ENCODE data around the gene XRCC5. TPM values are rescaled to one million over a fixed set of nuclear protein-coding genes. Genes with fewer than 3 reads are reported as not detected.
"Not testable (repeated sequence)": the region's sequence is repeated elsewhere in the genome, so short reads cannot be mapped to it uniquely, and the experiment has no call there.

Gene XRCC5
- polyA plus RNA-seq, 2 donors: 57.9 to 100 TPM

DNA sequence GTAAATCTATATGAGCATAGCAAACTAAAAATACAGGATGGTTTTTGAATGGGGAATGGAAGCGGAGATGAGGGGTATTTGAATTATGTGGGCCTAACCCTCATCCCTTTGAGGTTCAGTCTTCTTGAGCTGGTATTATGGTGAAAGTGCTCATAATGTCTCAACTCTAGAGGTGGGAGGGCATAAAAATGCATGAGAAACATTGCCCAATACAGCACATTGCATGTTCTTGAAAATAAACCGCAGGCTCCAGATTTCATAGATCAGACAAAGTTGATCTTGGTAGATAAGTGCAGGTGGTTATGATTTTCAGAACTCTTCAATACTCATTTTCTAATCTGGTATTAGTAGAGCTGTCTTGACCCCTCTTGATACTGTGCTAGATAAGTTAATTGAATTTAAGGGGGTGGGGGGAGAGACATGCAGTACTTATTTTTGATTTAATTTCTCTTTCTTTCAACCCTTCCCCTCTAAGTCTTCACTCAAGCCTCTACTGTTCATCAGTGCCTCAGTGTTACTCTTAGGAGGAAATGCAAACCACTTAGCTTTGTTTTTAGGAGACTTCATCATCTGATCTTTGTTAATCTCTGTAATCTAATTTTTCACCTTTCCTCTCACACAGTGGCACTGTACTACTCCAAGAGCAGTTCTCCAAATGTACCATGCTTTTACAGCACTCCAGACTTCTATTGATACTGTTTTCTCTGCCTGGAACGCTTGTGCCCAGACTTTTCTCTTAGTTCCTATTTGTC lies 22.2 kb downstream of the XRCC5 start:
- Histone ChIP-seq H3K27ac (ENCODE audit: low read depth in 2 of 2, low read length in 1 of 2) (no peak overlapping the region), H3K36me3 (ENCODE audit: control insufficient read depth in 2 of 2, insufficient read depth in 2 of 2, low read length in 1 of 2) (peaks cover 4 to 15% of the 10 kb centered on the region in 2 donors), H3K4me3 (ENCODE audit: low read depth in 1 of 2, low read length in 2 of 2) (no peak overlapping the region), H3K4me1 (ENCODE audit: control insufficient read depth in 2 of 2, insufficient read depth in 2 of 2, low read length in 1 of 2) (no peaks in the 10 kb centered on the region), H3K9me3 (ENCODE audit: control insufficient read depth in 2 of 2, insufficient read depth in 1 of 2, low read depth in 1 of 2, low read length in 1 of 2) (no peaks in the 10 kb centered on the region), H3K27me3 (ENCODE audit: control insufficient read depth in 1 of 2, insufficient read depth in 2 of 2, low read length in 2 of 2) (no peaks in the 10 kb centered on the region)
- 94 to 96% methylated on average over 3 of the region's 3 CpGs for WGBS, 2 donors

GRCh38 chr2:216132585-216132984 lies 23.4 kb downstream of the XRCC5 start:
- Histone ChIP-seq H3K9me3 (ENCODE audit: control insufficient read depth in 2 of 2, insufficient read depth in 1 of 2, low read depth in 1 of 2, low read length in 1 of 2) (no peaks in the 10 kb centered on the region), H3K4me3 (ENCODE audit: low read depth in 1 of 2, low read length in 2 of 2) (no peak overlapping the region), H3K27ac (ENCODE audit: low read depth in 2 of 2, low read length in 1 of 2) (no peak overlapping the region), H3K27me3 (ENCODE audit: control insufficient read depth in 1 of 2, insufficient read depth in 2 of 2, low read length in 2 of 2) (no peaks in the 10 kb centered on the region), H3K36me3 (ENCODE audit: control insufficient read depth in 2 of 2, insufficient read depth in 2 of 2, low read length in 1 of 2) (peaks cover 4 to 16% of the 10 kb centered on the region in 2 donors), H3K4me1 (ENCODE audit: control insufficient read depth in 2 of 2, insufficient read depth in 2 of 2, low read length in 1 of 2) (no peaks in the 10 kb centered on the region)

GRCh38 chr2:216133397-216133796 lies 24.2 kb downstream of the XRCC5 start:
- WGBS, 2 donors: 94 to 95% methylated on average over 2 of the region's 2 CpGs
- Histone ChIP-seq H3K27me3 (ENCODE audit: control insufficient read depth in 1 of 2, insufficient read depth in 2 of 2, low read length in 2 of 2) (no peaks in the 10 kb centered on the region), H3K9me3 (ENCODE audit: control insufficient read depth in 2 of 2, insufficient read depth in 1 of 2, low read depth in 1 of 2, low read length in 1 of 2) (no peaks in the 10 kb centered on the region), H3K27ac (ENCODE audit: low read depth in 2 of 2, low read length in 1 of 2) (no peak overlapping the region), H3K4me3 (ENCODE audit: low read depth in 1 of 2, low read length in 2 of 2) (no peak overlapping the region), H3K36me3 (ENCODE audit: control insufficient read depth in 2 of 2, insufficient read depth in 2 of 2, low read length in 1 of 2) (peaks cover 8 to 20% of the 10 kb centered on the region in 2 donors), H3K4me1 (ENCODE audit: control insufficient read depth in 2 of 2, insufficient read depth in 2 of 2, low read length in 1 of 2) (no peaks in the 10 kb centered on the region)

DNA sequence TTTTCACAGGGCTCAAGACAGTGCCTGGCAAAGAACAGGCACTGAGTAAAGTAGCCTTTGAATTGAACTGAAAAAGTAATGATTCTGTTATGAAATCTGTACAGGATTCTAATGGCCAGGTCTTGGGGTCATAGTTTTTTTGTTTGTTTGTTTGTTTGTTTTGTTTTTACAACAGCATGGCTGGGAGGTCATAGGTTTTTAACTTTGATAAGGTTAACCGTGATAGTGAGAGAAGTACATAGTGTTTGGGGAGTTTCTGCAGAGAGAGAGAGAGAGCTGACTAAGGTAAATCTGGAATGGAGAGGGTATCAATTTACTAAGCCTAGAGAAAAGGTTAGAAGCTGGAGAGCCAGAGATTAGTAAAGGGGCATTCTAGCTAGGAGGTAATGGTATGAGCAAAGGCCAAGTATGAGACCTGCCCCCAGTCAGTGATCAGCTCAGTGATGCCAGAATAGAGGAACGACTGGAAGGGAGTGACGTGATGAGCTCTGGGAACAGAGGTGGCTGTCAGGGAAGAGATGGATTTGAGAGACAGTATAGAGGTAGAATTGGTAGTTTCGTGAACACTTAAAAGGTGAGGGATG lies 25.9 kb downstream of the XRCC5 start:
- no peaks in the 10 kb centered on the region for H3K9me3 ChIP-seq (ENCODE audit: control insufficient read depth in 2 of 2, insufficient read depth in 1 of 2, low read depth in 1 of 2, low read length in 1 of 2)
- peaks cover 8 to 23% of the 10 kb centered on the region in 2 donors for H3K36me3 ChIP-seq (ENCODE audit: control insufficient read depth in 2 of 2, insufficient read depth in 2 of 2, low read length in 1 of 2)
- H3K4me3 ChIP-seq (ENCODE audit: low read depth in 1 of 2, low read length in 2 of 2): no peak overlapping the region
- H3K27ac ChIP-seq (ENCODE audit: low read depth in 2 of 2, low read length in 1 of 2): no peak overlapping the region
- no peaks in the 10 kb centered on the region for H3K4me1 ChIP-seq (ENCODE audit: control insufficient read depth in 2 of 2, insufficient read depth in 2 of 2, low read length in 1 of 2)
- H3K27me3 ChIP-seq (ENCODE audit: control insufficient read depth in 1 of 2, insufficient read depth in 2 of 2, low read length in 2 of 2): no peaks in the 10 kb centered on the region
- WGBS, 2 donors: 91 to 92% methylated on average over 4 of the region's 4 CpGs

DNA sequence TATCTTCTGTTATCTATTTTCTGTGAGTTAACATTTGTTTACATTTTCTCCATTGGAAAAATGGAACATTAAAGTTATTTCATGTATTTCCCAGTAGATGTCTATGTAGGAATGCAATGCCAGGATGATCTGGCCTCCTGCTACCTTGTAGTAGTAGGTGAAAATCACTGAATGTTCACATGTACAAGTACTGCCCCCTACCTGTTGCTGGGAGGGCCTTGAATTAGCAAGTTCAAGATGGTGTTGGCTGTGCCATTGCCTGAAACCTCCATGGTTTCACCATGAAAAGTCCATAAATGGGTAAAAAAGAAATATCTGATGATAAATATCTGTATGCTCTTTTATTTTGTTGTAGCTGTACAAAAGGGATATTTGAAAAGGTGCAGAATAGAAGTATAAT lies 30.7 kb downstream of the XRCC5 start:
- Histone ChIP-seq H3K4me1 (ENCODE audit: control insufficient read depth in 2 of 2, insufficient read depth in 2 of 2, low read length in 1 of 2) (no peaks in the 10 kb centered on the region), H3K27ac (ENCODE audit: low read depth in 2 of 2, low read length in 1 of 2) (no peak overlapping the region), H3K27me3 (ENCODE audit: control insufficient read depth in 1 of 2, insufficient read depth in 2 of 2, low read length in 2 of 2) (no peaks in the 10 kb centered on the region), H3K4me3 (ENCODE audit: low read depth in 1 of 2, low read length in 2 of 2) (no peak overlapping the region), H3K36me3 (ENCODE audit: control insufficient read depth in 2 of 2, insufficient read depth in 2 of 2, low read length in 1 of 2) (peaks cover 11 to 20% of the 10 kb centered on the region in 2 donors), H3K9me3 (ENCODE audit: control insufficient read depth in 2 of 2, insufficient read depth in 1 of 2, low read depth in 1 of 2, low read length in 1 of 2) (no peaks in the 10 kb centered on the region)

- not testable (repeated sequence) for H3K4me3 ChIP-seq (ENCODE audit: low read depth in 1 of 2, low read length in 2 of 2); H3K4me1 ChIP-seq (ENCODE audit: control insufficient read depth in 2 of 2, insufficient read depth in 2 of 2, low read length in 1 of 2); H3K9me3 ChIP-seq (ENCODE audit: control insufficient read depth in 2 of 2, insufficient read depth in 1 of 2, low read depth in 1 of 2, low read length in 1 of 2); H3K27ac ChIP-seq (ENCODE audit: low read depth in 2 of 2, low read length in 1 of 2); H3K27me3 ChIP-seq (ENCODE audit: control insufficient read depth in 1 of 2, insufficient read depth in 2 of 2, low read length in 2 of 2)
- WGBS, 2 donors: 96% methylated on average over 4 of the region's 4 CpGs
- peaks cover 11 to 19% of the 10 kb centered on the region in 2 donors for H3K36me3 ChIP-seq (ENCODE audit: control insufficient read depth in 2 of 2, insufficient read depth in 2 of 2, low read length in 1 of 2)
Observed at GRCh38 chr2:216141516-216141915, 32.4 kb downstream of the XRCC5 start.

- 86 to 90% methylated on average over 1 of the region's 1 CpG for WGBS, 2 donors
- H3K36me3 ChIP-seq (ENCODE audit: control insufficient read depth in 2 of 2, insufficient read depth in 2 of 2, low read length in 1 of 2): peaks cover 11 to 25% of the 10 kb centered on the region in 2 donors
Observed at GRCh38 chr2:216142540-216142939, 33.4 kb downstream of the XRCC5 start.

DNA sequence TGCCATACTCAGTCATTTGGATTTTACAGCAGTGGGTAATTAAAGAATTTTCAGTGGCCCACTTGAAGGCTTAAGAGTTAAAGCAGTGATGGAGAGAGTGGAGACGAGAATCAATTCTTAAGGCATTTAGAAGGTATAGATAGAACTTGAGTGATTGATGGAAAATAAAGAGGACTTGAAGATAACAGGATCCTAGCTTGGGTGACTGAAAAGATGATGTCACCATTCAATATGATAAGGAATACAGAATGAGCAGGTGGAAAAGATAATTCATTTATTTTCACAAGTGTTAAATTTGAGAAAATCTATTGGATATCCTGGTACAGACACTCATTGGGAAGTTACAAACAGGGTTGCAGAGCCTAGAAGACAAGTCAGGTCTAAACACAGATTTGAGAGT lies 35.2 kb downstream of the XRCC5 start:
- Histone ChIP-seq H3K27ac (ENCODE audit: low read depth in 2 of 2, low read length in 1 of 2) (no peak overlapping the region), H3K36me3 (ENCODE audit: control insufficient read depth in 2 of 2, insufficient read depth in 2 of 2, low read length in 1 of 2) (peaks cover 6 to 19% of the 10 kb centered on the region in 2 donors), H3K27me3 (ENCODE audit: control insufficient read depth in 1 of 2, insufficient read depth in 2 of 2, low read length in 2 of 2) (no peaks in the 10 kb centered on the region), H3K4me1 (ENCODE audit: control insufficient read depth in 2 of 2, insufficient read depth in 2 of 2, low read length in 1 of 2) (no peaks in the 10 kb centered on the region), H3K4me3 (ENCODE audit: low read depth in 1 of 2, low read length in 2 of 2) (no peak overlapping the region), H3K9me3 (ENCODE audit: control insufficient read depth in 2 of 2, insufficient read depth in 1 of 2, low read depth in 1 of 2, low read length in 1 of 2) (no peaks in the 10 kb centered on the region)
- WGBS, 2 donors: 80 to 88% methylated on average over 1 of the region's 1 CpG

More at GRCh38 chr2:216142540-216142939, 33.4 kb downstream of the XRCC5 start:
- Histone ChIP-seq H3K9me3 (ENCODE audit: control insufficient read depth in 2 of 2, insufficient read depth in 1 of 2, low read depth in 1 of 2, low read length in 1 of 2) (no peaks in the 10 kb centered on the region), H3K4me1 (ENCODE audit: control insufficient read depth in 2 of 2, insufficient read depth in 2 of 2, low read length in 1 of 2) (no peaks in the 10 kb centered on the region), H3K27ac (ENCODE audit: low read depth in 2 of 2, low read length in 1 of 2) (no peak overlapping the region), H3K27me3 (ENCODE audit: control insufficient read depth in 1 of 2, insufficient read depth in 2 of 2, low read length in 2 of 2) (no peaks in the 10 kb centered on the region), H3K4me3 (ENCODE audit: low read depth in 1 of 2, low read length in 2 of 2) (no peak overlapping the region)

GRCh38 chr2:216144857-216145256 lies 35.7 kb downstream of the XRCC5 start:
- no peaks in the 10 kb centered on the region for H3K4me1 ChIP-seq (ENCODE audit: control insufficient read depth in 2 of 2, insufficient read depth in 2 of 2, low read length in 1 of 2)
- peaks cover 9 to 20% of the 10 kb centered on the region in 2 donors for H3K36me3 ChIP-seq (ENCODE audit: control insufficient read depth in 2 of 2, insufficient read depth in 2 of 2, low read length in 1 of 2)
- 96 to 98% methylated on average over 4 of the region's 4 CpGs for WGBS, 2 donors
- no peak overlapping the region for H3K27ac ChIP-seq (ENCODE audit: low read depth in 2 of 2, low read length in 1 of 2)
- H3K27me3 ChIP-seq (ENCODE audit: control insufficient read depth in 1 of 2, insufficient read depth in 2 of 2, low read length in 2 of 2): no peaks in the 10 kb centered on the region
- no peak overlapping the region for H3K4me3 ChIP-seq (ENCODE audit: low read depth in 1 of 2, low read length in 2 of 2)
- no peaks in the 10 kb centered on the region for H3K9me3 ChIP-seq (ENCODE audit: control insufficient read depth in 2 of 2, insufficient read depth in 1 of 2, low read depth in 1 of 2, low read length in 1 of 2)

- peaks cover 12 to 16% of the 10 kb centered on the region in 2 donors for H3K36me3 ChIP-seq (ENCODE audit: control insufficient read depth in 2 of 2, insufficient read depth in 2 of 2, low read length in 1 of 2)
Observed at GRCh38 chr2:216146573-216146972, 37.4 kb downstream of the XRCC5 start.

More at GRCh38 chr2:216146573-216146972, 37.4 kb downstream of the XRCC5 start:
- Histone ChIP-seq H3K9me3 (ENCODE audit: control insufficient read depth in 2 of 2, insufficient read depth in 1 of 2, low read depth in 1 of 2, low read length in 1 of 2) (no peaks in the 10 kb centered on the region), H3K4me1 (ENCODE audit: control insufficient read depth in 2 of 2, insufficient read depth in 2 of 2, low read length in 1 of 2) (no peaks in the 10 kb centered on the region), H3K27ac (ENCODE audit: low read depth in 2 of 2, low read length in 1 of 2) (no peak overlapping the region), H3K27me3 (ENCODE audit: control insufficient read depth in 1 of 2, insufficient read depth in 2 of 2, low read length in 2 of 2) (no peaks in the 10 kb centered on the region), H3K4me3 (ENCODE audit: low read depth in 1 of 2, low read length in 2 of 2) (no peak overlapping the region)
- WGBS, 2 donors: 73 to 83% methylated on average over 4 of the region's 4 CpGs
